Panc1 (cell line): ENCODE results near the gene SCOC. TPM values are rescaled to one million over a fixed set of nuclear protein-coding genes. Genes with fewer than 3 reads are reported as not detected.
A peak's percentile ranks its signal among the peaks of the same experiment; 100 is the strongest.

Experiments used
- ATAC-seq: fragments of 200-7000 bp; cut with Tn5 transposase; 2 replicates; pipeline ENCODE4 v1.9.1; 2020; ENCODE audit warnings: mild to moderate bottlenecking, moderate library complexity
- BruUV-seq: library from RNA; stranded (reverse); fragments of 400-500 nt; replicated peaks from 2 replicates; lab custom pipeline; 2021; lab: Mats Ljungman, UMichigan
- CTCF ChIA-PET: fragments of 300-600 bp; sonication (Branson Sonifier 250); formaldehyde crosslinking; loops from one replicate; lab custom pipeline; 2022; ENCODE audit warnings: antibody characterized with exemption; lab: Charles Lee
- POLR2A ChIA-PET: fragments of 300-600 bp; sonication (Branson Sonifier 250); formaldehyde crosslinking; loops from one replicate; lab custom pipeline; 2022; ENCODE audit warnings: antibody characterized with exemption; lab: Charles Lee
- DNase-seq: peaks from one replicate; pipeline ENCODE4 v3.0.0-alpha.2; 2010; ENCODE audit warnings: low read depth, low spot score
- H3K27ac ChIP-seq: 2 replicates; pipeline ENCODE4 v1.5.1; 2011; ENCODE audit warnings: mild to moderate bottlenecking, low read length, inconsistent platforms
- H3K27me3 ChIP-seq: fragments of 200-500 bp; sonication (Bioruptor generic); 2 replicates; pipeline ENCODE4 v1.6.0; 2014; ENCODE audit warnings: low read length, inconsistent platforms; ENCODE audit not compliant: control insufficient read depth, insufficient read depth
- H3K36me3 ChIP-seq: fragments of 200-500 bp; sonication (Bioruptor generic); 2 replicates; pipeline ENCODE4 v1.5.1; 2014; ENCODE audit warnings: inconsistent platforms, mild to moderate bottlenecking, low read length, moderate library complexity; ENCODE audit not compliant: control insufficient read depth, insufficient read depth
- H3K4me1 ChIP-seq: 2 replicates; pipeline ENCODE4 v1.5.1; 2011; ENCODE audit warnings: inconsistent platforms, mild to moderate bottlenecking, low read length, moderate library complexity; ENCODE audit not compliant: control insufficient read depth, insufficient read depth
- H3K4me3 ChIP-seq, 2 experiments: 2 replicates each; pipeline ENCODE4 v1.5.1; 2011 to 2012; ENCODE audit warnings: low read depth in 2 of 2, low read length in 2 of 2, mild to moderate bottlenecking in 2 of 2, inconsistent platforms in 1 of 2, moderate library complexity in 1 of 2
- H3K9me3 ChIP-seq: fragments of 200-500 bp; sonication (Bioruptor generic); 2 replicates; pipeline ENCODE4 v1.5.1; 2014; ENCODE audit warnings: low read depth, mild to moderate bottlenecking, inconsistent platforms, low read length, moderate library complexity; ENCODE audit not compliant: control insufficient read depth, insufficient read depth
- POLR2AphosphoS5 ChIP-seq: IDR thresholded peaks from 2 replicates; pipeline ENCODE4 v1.6.1; 2012; ENCODE audit warnings: mild to moderate bottlenecking, low read depth, low read length, moderate library complexity
- SIN3A ChIP-seq: IDR thresholded peaks from 2 replicates; pipeline ENCODE4 v1.6.1; 2012; ENCODE audit warnings: low read depth, mild to moderate bottlenecking, low read length, moderate library complexity, borderline replicate concordance; ENCODE audit not compliant: insufficient read depth
- TCF7L2 ChIP-seq: IDR thresholded peaks from 2 replicates; pipeline ENCODE4 v1.6.1; 2011; ENCODE audit warnings: mild to moderate bottlenecking, low read depth, low read length, inconsistent platforms
- in situ Hi-C: cut with HindIII; loops from 2 replicates; pipeline ENCODE4 v1.10.0; 2016; ENCODE audit warnings: low sequenced_read_pairs, low pct_unique_long_range_greater_than_20kb
- intact Hi-C: fragments of 100-400 bp; cut with micrococcal nuclease; formaldehyde crosslinking; loops from one replicate; pipeline ENCODE4 v1.10.0; 2022; ENCODE audit not compliant: unreplicated experiment
- total RNA-seq: library from RNA; stranded (reverse); gene quantifications from one replicate; pipeline ENCODE4 v1.2.1, GENCODE V29; 2021; ENCODE audit not compliant: unreplicated experiment
- TF ChIP-seq, protein P1 (sequence below): fragments of 450-650 bp; IDR thresholded peaks from 2 replicates; pipeline ENCODE4 v1.5.1; 2017; ENCODE audit warnings: mild to moderate bottlenecking
- TF ChIP-seq, protein P2 (sequence below), 2 experiments: IDR thresholded peaks; 2 replicates each; pipeline ENCODE4 v1.6.1; 2011 to 2012; ENCODE audit warnings: low read depth in 2 of 2, control low read depth in 1 of 2, low read length in 1 of 2, mild to moderate bottlenecking in 1 of 2, moderate library complexity in 1 of 2; ENCODE audit not compliant: insufficient read depth in 1 of 2

Gene SCOC
- total RNA-seq, 1 experiment from 2014 or later, result 30.2 TPM

DNA sequence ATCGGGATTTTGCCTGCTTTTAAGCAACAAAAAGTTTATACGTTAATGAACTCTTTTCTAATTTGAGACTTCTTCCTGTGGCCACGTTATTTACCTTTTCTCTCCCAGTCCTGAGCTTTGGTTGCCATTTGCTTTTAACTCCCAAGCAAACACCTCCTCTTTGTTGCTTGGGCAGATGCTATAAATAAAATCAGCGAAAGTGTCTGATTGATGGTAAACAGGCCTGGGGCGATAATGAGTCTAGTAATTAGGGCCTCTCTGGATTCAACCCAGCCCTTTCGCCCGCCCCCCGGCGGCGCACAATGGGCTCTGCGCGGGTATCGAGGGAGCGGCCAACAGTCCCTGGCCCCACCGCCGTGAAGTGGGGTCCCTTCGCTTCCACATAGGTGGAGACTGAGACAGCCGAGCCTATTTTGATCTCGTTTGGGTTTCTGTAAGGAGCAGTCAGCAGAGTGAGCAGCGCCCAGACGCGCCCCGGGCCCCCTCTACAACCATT is 53.2 kb downstream of the SCOC start:
- peak overlapping the region; percentile 54; the same call in 1 of the 2 replicates for H3K27ac ChIP-seq
- no peaks in the 10 kb centered on the region for H3K9me3 ChIP-seq
- ATAC-seq (peak; percentile 56), DNase-seq (no peak)
- H3K4me1 ChIP-seq, result peaks cover 9% of the 10 kb centered on the region
- ChIA-PET POLR2A (interaction anchor here (0.7 kb wide), 1 partner anchor 62 kb away, joined by 3 read pairs; no protein-coding TSS in a partner anchor), CTCF (interaction anchor here (1.1 kb wide), 2 partner anchors 17 to 67 kb away, joined by 4 to 5 read pairs; no protein-coding TSS in a partner anchor)
- TF ChIP-seq, protein P1, sequence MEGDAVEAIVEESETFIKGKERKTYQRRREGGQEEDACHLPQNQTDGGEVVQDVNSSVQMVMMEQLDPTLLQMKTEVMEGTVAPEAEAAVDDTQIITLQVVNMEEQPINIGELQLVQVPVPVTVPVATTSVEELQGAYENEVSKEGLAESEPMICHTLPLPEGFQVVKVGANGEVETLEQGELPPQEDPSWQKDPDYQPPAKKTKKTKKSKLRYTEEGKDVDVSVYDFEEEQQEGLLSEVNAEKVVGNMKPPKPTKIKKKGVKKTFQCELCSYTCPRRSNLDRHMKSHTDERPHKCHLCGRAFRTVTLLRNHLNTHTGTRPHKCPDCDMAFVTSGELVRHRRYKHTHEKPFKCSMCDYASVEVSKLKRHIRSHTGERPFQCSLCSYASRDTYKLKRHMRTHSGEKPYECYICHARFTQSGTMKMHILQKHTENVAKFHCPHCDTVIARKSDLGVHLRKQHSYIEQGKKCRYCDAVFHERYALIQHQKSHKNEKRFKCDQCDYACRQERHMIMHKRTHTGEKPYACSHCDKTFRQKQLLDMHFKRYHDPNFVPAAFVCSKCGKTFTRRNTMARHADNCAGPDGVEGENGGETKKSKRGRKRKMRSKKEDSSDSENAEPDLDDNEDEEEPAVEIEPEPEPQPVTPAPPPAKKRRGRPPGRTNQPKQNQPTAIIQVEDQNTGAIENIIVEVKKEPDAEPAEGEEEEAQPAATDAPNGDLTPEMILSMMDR, result no peak
- TF ChIP-seq TCF7L2 (no peak), POLR2AphosphoS5 (no peak), SIN3A (no peak)
- TF ChIP-seq, protein P2, sequence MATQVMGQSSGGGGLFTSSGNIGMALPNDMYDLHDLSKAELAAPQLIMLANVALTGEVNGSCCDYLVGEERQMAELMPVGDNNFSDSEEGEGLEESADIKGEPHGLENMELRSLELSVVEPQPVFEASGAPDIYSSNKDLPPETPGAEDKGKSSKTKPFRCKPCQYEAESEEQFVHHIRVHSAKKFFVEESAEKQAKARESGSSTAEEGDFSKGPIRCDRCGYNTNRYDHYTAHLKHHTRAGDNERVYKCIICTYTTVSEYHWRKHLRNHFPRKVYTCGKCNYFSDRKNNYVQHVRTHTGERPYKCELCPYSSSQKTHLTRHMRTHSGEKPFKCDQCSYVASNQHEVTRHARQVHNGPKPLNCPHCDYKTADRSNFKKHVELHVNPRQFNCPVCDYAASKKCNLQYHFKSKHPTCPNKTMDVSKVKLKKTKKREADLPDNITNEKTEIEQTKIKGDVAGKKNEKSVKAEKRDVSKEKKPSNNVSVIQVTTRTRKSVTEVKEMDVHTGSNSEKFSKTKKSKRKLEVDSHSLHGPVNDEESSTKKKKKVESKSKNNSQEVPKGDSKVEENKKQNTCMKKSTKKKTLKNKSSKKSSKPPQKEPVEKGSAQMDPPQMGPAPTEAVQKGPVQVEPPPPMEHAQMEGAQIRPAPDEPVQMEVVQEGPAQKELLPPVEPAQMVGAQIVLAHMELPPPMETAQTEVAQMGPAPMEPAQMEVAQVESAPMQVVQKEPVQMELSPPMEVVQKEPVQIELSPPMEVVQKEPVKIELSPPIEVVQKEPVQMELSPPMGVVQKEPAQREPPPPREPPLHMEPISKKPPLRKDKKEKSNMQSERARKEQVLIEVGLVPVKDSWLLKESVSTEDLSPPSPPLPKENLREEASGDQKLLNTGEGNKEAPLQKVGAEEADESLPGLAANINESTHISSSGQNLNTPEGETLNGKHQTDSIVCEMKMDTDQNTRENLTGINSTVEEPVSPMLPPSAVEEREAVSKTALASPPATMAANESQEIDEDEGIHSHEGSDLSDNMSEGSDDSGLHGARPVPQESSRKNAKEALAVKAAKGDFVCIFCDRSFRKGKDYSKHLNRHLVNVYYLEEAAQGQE (IDR thresholded peaks at IDR 0.05; ENCODE audit: insufficient read depth in 1 of 2, low read depth in 2 of 2, low read length in 1 of 2), result no peak
- H3K4me3 ChIP-seq, result peak overlapping the region; percentile 71 to 81
- H3K36me3 ChIP-seq, result no peaks in the 10 kb centered on the region
- in situ Hi-C loops, result no loop called here
- BruUV-seq, result no TSS peak
- intact Hi-C loops, result no loop called here
- H3K27me3 ChIP-seq, result no peaks in the 10 kb centered on the region

- TF ChIP-seq, protein P2 (IDR thresholded peaks at IDR 0.05; ENCODE audit: insufficient read depth in 1 of 2, low read depth in 2 of 2, low read length in 1 of 2), result no peak
- TF ChIP-seq, protein P1, result peak; percentile 76
- TF ChIP-seq POLR2AphosphoS5 (no peak), SIN3A (peak; percentile 65; the same call in 1 of the 2 replicates)
- Histone ChIP-seq H3K9me3 (no peaks in the 10 kb centered on the region), H3K27ac (peak within 1 kb of the TSS; percentile 67), H3K27me3 (no peaks in the 10 kb centered on the region), H3K36me3 (no peaks in the 10 kb centered on the region), H3K4me1 (peaks cover 9% of the 10 kb centered on the region), H3K4me3 (peak within 1 kb of the TSS; percentile 71 to 81)
- intact Hi-C loops (no loop called here), in situ Hi-C loops (no loop called here)
- BruUV-seq, result no TSS peak
- ChIA-PET POLR2A (interaction anchor here (0.7 kb wide), 1 partner anchor 62 kb away, joined by 3 read pairs; no protein-coding TSS in a partner anchor), CTCF (interaction anchor here (0.6 to 1.1 kb wide), 3 partner anchors 18 to 67 kb away, joined by 4 to 5 read pairs (median 5); no protein-coding TSS in a partner anchor)
- DNase-seq (peak; percentile 28), ATAC-seq (peak; percentile 98)
Measured at GRCh38 chr4:140427106-140427918, 53.9 kb downstream of the SCOC start, which contains the start of gene CLGN. Gene CLGN, minus strand, starts transcription at chr4:140427648. Its CDS starts 14,570 bp downstream, at chr4:140413078.
